NOMO-1 treated with dmso at 0.1 percent for 144 hours (cell line): ENCODE data around the gene METTL16.

Source experiments
- DNase-seq: peaks from one replicate; lab custom pipeline; 2025; ENCODE audit not compliant: unreplicated experiment; lab: John Stamatoyannopoulos, UW

METTL16 gene

DNA sequence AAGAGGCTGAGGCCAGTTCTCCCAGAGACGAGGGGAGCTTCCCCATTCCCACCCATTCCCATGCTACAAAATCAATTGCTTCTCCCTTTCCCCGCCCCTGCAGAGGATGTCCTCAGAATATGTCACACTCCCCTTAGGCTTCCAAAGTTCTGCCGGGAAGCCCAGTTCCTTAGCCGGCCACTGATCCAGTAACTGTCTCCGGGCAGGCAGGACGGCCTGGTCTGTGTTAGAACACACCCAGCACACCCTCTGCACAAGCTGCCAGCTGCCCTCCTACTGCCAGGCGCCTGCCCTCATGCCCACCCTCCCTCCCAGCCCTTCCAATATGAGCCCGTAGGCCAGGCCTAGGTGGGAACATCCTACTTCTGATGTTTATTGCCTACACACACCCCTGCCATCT, 143.3 kb downstream of the METTL16 start:
- DNase-seq, result no peak

- no peak for DNase-seq
These were observed 144.8 kb downstream of the METTL16 start for GRCh38 chr17:2366747-2367494.
